HG02840 (cell line): ENCODE results near the gene HGS.
"Not testable (repeated sequence)": the region's sequence is repeated elsewhere in the genome, so short reads cannot be mapped to it uniquely, and the experiment has no call there.

Experiments used
- ATAC-seq: cut with Tn5 transposase; IDR thresholded peaks from one replicate; pipeline ENCODE4 v1.9.1; 2021; ENCODE audit warnings: mild to moderate bottlenecking, moderate library complexity, moderate number of reproducible peaks; ENCODE audit not compliant: unreplicated experiment, low FRiP score

HGS gene

GRCh38 chr17:81717049-81717765, 33.4 kb downstream of the HGS start:
- ATAC-seq = no peak

- ATAC-seq = no peak
Measured at GRCh38 chr17:81717766-81718089, 33.9 kb downstream of the HGS start.

GRCh38 chr17:81719410-81720266, 35.8 kb downstream of the HGS start:
- no peak for ATAC-seq

- ATAC-seq = no peak
Measured at GRCh38 chr17:81720267-81721071, 36.7 kb downstream of the HGS start.

- no peak for ATAC-seq
Measured at GRCh38 chr17:81722184-81723120, 38.6 kb downstream of the HGS start.

- no peak for ATAC-seq
Measured at GRCh38 chr17:81723651-81724209, 39.9 kb downstream of the HGS start.

- no peak for ATAC-seq
Measured at GRCh38 chr17:81725439-81725838, 41.6 kb downstream of the HGS start.

- ATAC-seq = no peak
Measured at GRCh38 chr17:81726004-81726403, 42.2 kb downstream of the HGS start.

GRCh38 chr17:81727324-81728031, 43.7 kb downstream of the HGS start:
- ATAC-seq = no peak

GRCh38 chr17:81733507-81734404, 49.9 kb downstream of the HGS start:
- ATAC-seq = no peak

- no peak for ATAC-seq
Measured at GRCh38 chr17:81734405-81735263, 50.8 kb downstream of the HGS start.

GRCh38 chr17:81735264-81736102, 51.7 kb downstream of the HGS start:
- ATAC-seq = no peak

- ATAC-seq = no peak
Measured at GRCh38 chr17:81737947-81738800, 54.4 kb downstream of the HGS start.

- no peak for ATAC-seq
Measured at GRCh38 chr17:81738801-81739393, 55.1 kb downstream of the HGS start.

GRCh38 chr17:81739593-81739992, 55.8 kb downstream of the HGS start:
- ATAC-seq = not testable (repeated sequence)
